ENCODE measurements around the gene FAM161A.

- TF ChIP-seq CTCF (IDR thresholded peaks at IDR 0.05) (no peak), POLR2A (IDR thresholded peaks at IDR 0.05) (no peak)
These were observed 594 bp downstream of the FAM161A start for GRCh38 chr2:61853086-61853846.

Measured in lower leg skin (tissue), 3 donors.